HCT116 (cell line): ENCODE results near the gene TAS2R60. TPM values are rescaled to one million over a fixed set of nuclear protein-coding genes. Genes with fewer than 3 reads are reported as not detected.

ENCODE experiments used
- ATAC-seq: fragments of 200-7000 bp; cut with Tn5 transposase; 2 replicates; pipeline ENCODE4 v1.9.1; 2020; ENCODE audit warnings: mild to moderate bottlenecking, moderate library complexity
- BruUV-seq: library from RNA; stranded (reverse); fragments of 400-500 nt; replicated peaks from 2 replicates; lab custom pipeline; 2021; lab: Mats Ljungman, UMichigan
- CTCF ChIA-PET: fragments of 300-600 bp; sonication (Branson Sonifier 250); formaldehyde crosslinking; loops from one replicate; lab custom pipeline; 2021; ENCODE audit warnings: antibody characterized with exemption; lab: Charles Lee
- POLR2A ChIA-PET: fragments of 300-600, 350-600 bp; sonication (Branson Sonifier 250); formaldehyde crosslinking; loops from one replicate; lab custom pipeline; 2021; ENCODE audit warnings: antibody characterized with exemption; lab: Charles Lee
- RAD21 ChIA-PET, 2 experiments: fragments of 300-600 bp; sonication (Branson Sonifier 250); formaldehyde crosslinking; loops; one replicate each; lab custom pipeline; 2023; ENCODE audit warnings: low total read pairs in 2 of 2; ENCODE audit not compliant: uncharacterized antibody in 2 of 2, unreplicated experiment in 2 of 2, low non-redundant PET in 1 of 2; lab: Charles Lee
- DNase-seq: peaks from one replicate; pipeline ENCODE4 v3.0.0-alpha.2; 2010; ENCODE audit warnings: low read depth, low spot score
- H2AFZ ChIP-seq: fragments of 200-600 bp; shearing (Covaris generic), sonication (generic); 2 replicates; pipeline ENCODE4 v1.6.1; 2017; ENCODE audit warnings: low read depth, mixed run types, mixed read lengths, antibody characterized with exemption, low read length; ENCODE audit not compliant: poor library complexity, severe bottlenecking
- H3K27ac ChIP-seq: 2 replicates; pipeline ENCODE4 v1.5.1; 2012; ENCODE audit warnings: low read depth, low read length
- H3K27me3 ChIP-seq: fragments of 200-600 bp; sonication (generic); 2 replicates; pipeline ENCODE4 v1.6.1; 2016; ENCODE audit warnings: mixed run types, low read length, mixed read lengths; ENCODE audit not compliant: insufficient read depth
- H3K36me3 ChIP-seq, 2 experiments: fragments of 200-500 bp in 1 of 2; fragments of 200-600 bp in 1 of 2; sonication (Bioruptor generic) in 1 of 2; sonication (generic) in 1 of 2; 2 replicates each; pipeline versions ENCODE4 v1.5.1 to v1.6.1; 2014 to 2016; ENCODE audit warnings: low read length in 2 of 2, inconsistent platforms in 1 of 2, mixed read lengths in 1 of 2, mixed run types in 1 of 2; ENCODE audit not compliant: insufficient read depth in 2 of 2, control insufficient read depth in 1 of 2
- H3K4me1 ChIP-seq, 2 experiments: fragments of 200-600 bp in 1 of 2; sonication (generic) in 1 of 2; 2 replicates each; pipeline versions ENCODE4 v1.5.1 to v1.6.1; 2012 to 2017; ENCODE audit warnings: low read length in 2 of 2, inconsistent platforms in 1 of 2, mild to moderate bottlenecking in 1 of 2, mixed read lengths in 1 of 2, mixed run types in 1 of 2, moderate library complexity in 1 of 2; ENCODE audit not compliant: insufficient read depth in 2 of 2, control insufficient read depth in 1 of 2
- H3K4me2 ChIP-seq: fragments of 200-600 bp; sonication (generic); 2 replicates; pipeline ENCODE4 v1.6.1; 2017; ENCODE audit warnings: mixed run types, low read length, mixed read lengths
- H3K4me3 ChIP-seq, 2 experiments: fragments of 200-600 bp in 1 of 2; sonication (generic) in 1 of 2; replicated peaks in 1 of 2; 2 replicates each; pipeline ENCODE4 v1.5.1; 2011 to 2016; ENCODE audit warnings: low read length in 2 of 2, control low read depth in 1 of 2, low read depth in 1 of 2, mild to moderate bottlenecking in 1 of 2, mixed read lengths in 1 of 2, mixed run types in 1 of 2
- H3K79me2 ChIP-seq: fragments of 200-600 bp; sonication (generic); 2 replicates; pipeline ENCODE4 v1.6.1; 2017; ENCODE audit warnings: mild to moderate bottlenecking, mixed run types, low read length, moderate library complexity, mixed read lengths; ENCODE audit not compliant: insufficient read depth
- H3K9ac ChIP-seq: fragments of 200-600 bp; sonication (generic); 2 replicates; pipeline ENCODE4 v1.6.1; 2016; ENCODE audit warnings: low read length, mixed read lengths
- H3K9me2 ChIP-seq: fragments of 200-600 bp; sonication (generic), shearing (Covaris generic); 2 replicates; pipeline ENCODE4 v1.6.1; 2017; ENCODE audit warnings: mixed run types, mild to moderate bottlenecking, moderate library complexity; ENCODE audit not compliant: insufficient read depth
- H3K9me3 ChIP-seq, 2 experiments: fragments of 200-500 bp in 1 of 2; fragments of 200-600 bp in 1 of 2; sonication (Bioruptor generic) in 1 of 2; sonication (generic) in 1 of 2; 2 replicates each; pipeline ENCODE4 v1.6.1; 2014 to 2017; ENCODE audit warnings: low read length in 2 of 2, mixed read lengths in 2 of 2, inconsistent platforms in 1 of 2, low read depth in 1 of 2, mild to moderate bottlenecking in 1 of 2, mixed run types in 1 of 2, moderate library complexity in 1 of 2; ENCODE audit not compliant: control insufficient read depth in 1 of 2, insufficient read depth in 1 of 2
- H4K20me1 ChIP-seq: fragments of 200-600 bp; sonication (generic), shearing (Covaris generic); 2 replicates; pipeline ENCODE4 v1.6.1; 2017; ENCODE audit warnings: mixed run types, mild to moderate bottlenecking, moderate library complexity; ENCODE audit not compliant: insufficient read depth
- ATF3 ChIP-seq: IDR thresholded peaks from 2 replicates; pipeline ENCODE4 v1.6.1; 2012
- CEBPB ChIP-seq: IDR thresholded peaks from 2 replicates; pipeline ENCODE4 v1.6.1; 2012; ENCODE audit warnings: low read depth
- CTCF ChIP-seq, 3 experiments: fragments of 200-600 bp in 1 of 3; sonication (generic) in 1 of 3; IDR thresholded peaks in 2 of 3; conservative IDR thresholded peaks in 1 of 3; 2 replicates each; pipeline ENCODE4 v1.5.1; 2012 to 2017; ENCODE audit warnings: low read depth in 2 of 3, low read length in 2 of 3, antibody characterized with exemption in 1 of 3, borderline replicate concordance in 1 of 3, control low read depth in 1 of 3, mild to moderate bottlenecking in 1 of 3, mixed read lengths in 1 of 3, mixed run types in 1 of 3, moderate library complexity in 1 of 3; ENCODE audit not compliant: insufficient read depth in 1 of 3
- EZH2 ChIP-seq: fragments of 200-600 bp; sonication (generic); IDR thresholded peaks from 2 replicates; pipeline ENCODE4 v1.6.1; 2017; ENCODE audit warnings: antibody characterized with exemption, mixed run types
- EZH2phosphoT487 ChIP-seq: fragments of 200-600 bp; IDR thresholded peaks from 2 replicates; pipeline ENCODE4 v1.6.1; 2018; ENCODE audit warnings: antibody characterized with exemption, borderline replicate concordance
- FOSL1 ChIP-seq: IDR thresholded peaks from 2 replicates; pipeline ENCODE4 v1.6.1; 2012; ENCODE audit warnings: low read depth
- POLR2AphosphoS5 ChIP-seq: IDR thresholded peaks from 2 replicates; pipeline ENCODE4 v1.6.1; 2011; ENCODE audit warnings: mild to moderate bottlenecking, low read depth, low read length, moderate library complexity
- RAD21 ChIP-seq: IDR thresholded peaks from 2 replicates; pipeline ENCODE4 v1.6.1; 2012; ENCODE audit warnings: low read depth, mild to moderate bottlenecking
- SP1 ChIP-seq: IDR thresholded peaks from 2 replicates; pipeline ENCODE4 v1.6.1; 2012; ENCODE audit warnings: low read depth
- SRF ChIP-seq: IDR thresholded peaks from 2 replicates; pipeline ENCODE4 v1.6.1; 2012; ENCODE audit warnings: low read depth
- TCF7L2 ChIP-seq: IDR thresholded peaks from 2 replicates; pipeline ENCODE4 v1.7.0; 2011; ENCODE audit warnings: borderline replicate concordance, inconsistent platforms; ENCODE audit not compliant: insufficient read depth, insufficient read length; ENCODE audit errors: extremely low read depth
- YY1 ChIP-seq: IDR thresholded peaks from 2 replicates; pipeline ENCODE4 v1.6.1; 2011; ENCODE audit warnings: low read length, low read depth, moderate library complexity, mild to moderate bottlenecking; ENCODE audit not compliant: insufficient replicate concordance; ENCODE audit errors: extremely low read depth
- ZBTB33 ChIP-seq: IDR thresholded peaks from 2 replicates; pipeline ENCODE4 v1.6.1; 2011; ENCODE audit warnings: mild to moderate bottlenecking, low read length, moderate library complexity; ENCODE audit not compliant: insufficient replicate concordance; ENCODE audit errors: extremely low read depth
- ZFX ChIP-seq: fragments of 450-650 bp; IDR thresholded peaks from 2 replicates; pipeline ENCODE4 v1.6.1; 2017
- ZNF274 ChIP-seq: fragments of 200-500 bp; sonication (Bioruptor generic); IDR thresholded peaks from 2 replicates; pipeline ENCODE4 v1.6.1; 2014; ENCODE audit warnings: mild to moderate bottlenecking, low read depth, low read length, inconsistent platforms
- intact Hi-C: fragments of 100-400 bp; cut with micrococcal nuclease; formaldehyde crosslinking; loops from 2 replicates; pipeline ENCODE4 v1.10.0; 2022
- total RNA-seq: library from RNA; stranded (reverse); gene quantifications from one replicate; pipeline ENCODE4 v1.2.1, GENCODE V29; 2021; ENCODE audit not compliant: unreplicated experiment

The TAS2R60 gene
- total RNA-seq, 1 experiment from 2014 or later: not detected

GRCh38 chr7:143463556-143463955 lies 20.3 kb downstream of the TAS2R60 start:
- Histone ChIP-seq H3K9me3 (no peaks in the 10 kb centered on the region), H3K4me3 (no peak overlapping the region), H3K9ac (no peak overlapping the region), H3K4me2 (no peak overlapping the region), H4K20me1 (no peaks in the 10 kb centered on the region), H3K79me2 (no peaks in the 10 kb centered on the region), H2AFZ (no peak overlapping the region), H3K27me3 (no peaks in the 10 kb centered on the region), H3K36me3 (no peaks in the 10 kb centered on the region), H3K9me2 (no peaks in the 10 kb centered on the region), H3K4me1 (peaks cover 0 to 7% of the 10 kb centered on the region in 2 experiments; a peak in 1 of 4 replicates), H3K27ac (no peak overlapping the region)
- ATAC-seq (no peak), DNase-seq (no peak)
- no TSS peak for BruUV-seq
- ChIA-PET CTCF (no interaction called here), POLR2A (no interaction called here), RAD21 (no interaction called here)
- intact Hi-C loops: no loop called here
- no peak for TF ChIP-seq EZH2phosphoT487
- no peak for TF ChIP-seq TCF7L2
- TF ChIP-seq RAD21: no peak
- no peak for TF ChIP-seq SRF
- no peak for TF ChIP-seq ATF3
- no peak for TF ChIP-seq CEBPB
- no peak for TF ChIP-seq ZBTB33
- no peak for TF ChIP-seq SP1

- no TSS peak for BruUV-seq
- H3K4me1 ChIP-seq: peaks cover 0 to 7% of the 10 kb centered on the region in 2 experiments; a peak in 1 of 4 replicates
- H4K20me1 ChIP-seq: no peaks in the 10 kb centered on the region
- H3K4me3 ChIP-seq: no peak overlapping the region
- DNase-seq: no peak
- H3K79me2 ChIP-seq: no peaks in the 10 kb centered on the region
- H3K36me3 ChIP-seq: no peaks in the 10 kb centered on the region
- ChIA-PET CTCF (no interaction called here), POLR2A (no interaction called here), RAD21 (no interaction called here)
- H2AFZ ChIP-seq: no peak overlapping the region
- no peak for ATAC-seq
- H3K27ac ChIP-seq: no peak overlapping the region
- H3K9me3 ChIP-seq: no peaks in the 10 kb centered on the region
- intact Hi-C loops: no loop called here
- no peaks in the 10 kb centered on the region for H3K27me3 ChIP-seq
- H3K9ac ChIP-seq: no peak overlapping the region
- H3K4me2 ChIP-seq: no peak overlapping the region
- no peaks in the 10 kb centered on the region for H3K9me2 ChIP-seq
- TF ChIP-seq ZFX (no peak), CEBPB (no peak), CTCF (IDR thresholded peaks at IDR 0.05 in 2 of 3, conservative IDR thresholded peaks at IDR 0.05 in 1 of 3; ENCODE audit: borderline replicate concordance in 1 of 3, insufficient read depth in 1 of 3, low read depth in 2 of 3, low read length in 2 of 3) (no peak), POLR2AphosphoS5 (no peak), FOSL1 (no peak), YY1 (no peak), EZH2phosphoT487 (no peak), ZNF274 (no peak), TCF7L2 (no peak), EZH2 (no peak), RAD21 (no peak)
Observed at GRCh38 chr7:143463957-143464356, 20.7 kb downstream of the TAS2R60 start.
